HepG2 (cell line): Measurements from ENCODE around the gene A4GNT. TPM values are rescaled to one million over a fixed set of nuclear protein-coding genes. Genes with fewer than 3 reads are reported as not detected.

ENCODE experiments used
- ATF6 ChIP-seq: sonication (generic); formaldehyde crosslinking; conservative IDR thresholded peaks from 2 replicates; pipeline ENCODE4 v1.4.0; 2020; ENCODE audit warnings: missing genetic modification reagents
- HNF4A ChIP-seq: sonication (generic); formaldehyde crosslinking; IDR thresholded peaks from 2 replicates; pipeline ENCODE4 v1.4.0; 2020; ENCODE audit warnings: missing genetic modification reagents
- RERE ChIP-seq: IDR thresholded peaks from 2 replicates; pipeline ENCODE4 v1.6.1; 2016; ENCODE audit warnings: low read depth, missing genetic modification reagents, missing compliant biosample characterization
- TBX2 ChIP-seq: sonication (generic); formaldehyde crosslinking; IDR thresholded peaks from 2 replicates; pipeline ENCODE4 v1.5.0; 2020; ENCODE audit warnings: missing genetic modification reagents, mild to moderate bottlenecking, borderline replicate concordance
- THRA ChIP-seq: sonication (generic); formaldehyde crosslinking; IDR thresholded peaks from 2 replicates; pipeline ENCODE4 v1.4.0; 2020; ENCODE audit warnings: missing genetic modification reagents, borderline replicate concordance
- ZNF292 ChIP-seq: sonication (generic); formaldehyde crosslinking; IDR thresholded peaks from 2 replicates; pipeline ENCODE4 v1.8.1; 2022; ENCODE audit warnings: mild to moderate bottlenecking, low read depth, missing genetic modification reagents, borderline replicate concordance
- polyA plus RNA-seq, 8 experiments: library from polyadenylated mRNA; depleted of rRNA in 3 of 8; stranded (reverse) in 7 of 8; unstranded in 1 of 8; fragments of >200 nt; fragmentation: Illumina TruSeq in 4 of 8; extraction: Trizol in 4 of 8; gene quantifications; 2 replicates each; pipeline versions ENCODE4 v1.2.1 to v1.2.3, GENCODE V29; 2011 to 2016; ENCODE audit warnings: low read depth in 4 of 8, missing spikeins in 1 of 8, mixed read lengths in 1 of 8; ENCODE audit not compliant: insufficient read depth in 1 of 8
- total RNA-seq, 5 experiments: library from RNA; depleted of rRNA; stranded (reverse); fragments of >200 nt; fragmentation: Illumina TruSeq; extraction: Trizol; gene quantifications; 2 replicates each; pipeline ENCODE4 v1.2.3, GENCODE V29; 2016; ENCODE audit warnings: low read depth in 1 of 5

A4GNT gene
- total and polyA plus RNA-seq, 2 of the 13 experiments (the other 11 are each of a cell fraction or from before 2014, with no cell fraction given) = not detected

GRCh38 chr3:138125548-138126221, 6.5 kb downstream of the A4GNT start (continued):
- TF ChIP-seq THRA (CRISPR knock-in tag) = no peak
- no peak for TF ChIP-seq TBX2 (CRISPR knock-in tag)
- no peak for TF ChIP-seq RERE
- no peak for TF ChIP-seq HNF4A (CRISPR knock-in tag)
- no peak for TF ChIP-seq ZNF292 (CRISPR knock-in tag)
- TF ChIP-seq ATF6 (CRISPR knock-in tag) = no peak
